Head of caudate nucleus (tissue), 42 donors: ENCODE results near the gene SLC12A8.
A peak's percentile ranks its signal among the peaks of the same experiment; 100 is the strongest.

ENCODE experiments used
- DNase-seq, 42 donors: peaks; one replicate each; pipeline versions ENCODE4 v3.0.0 to v3.0.0-alpha.2; 2020 to 2021; ENCODE audit warnings: mixed read lengths in 7 of 42
- intact Hi-C: fragments of 100-400 bp; cut with DNase I; formaldehyde crosslinking; loops from one replicate; pipeline ENCODE4 v1.15.0; 2022

Gene SLC12A8

DNA sequence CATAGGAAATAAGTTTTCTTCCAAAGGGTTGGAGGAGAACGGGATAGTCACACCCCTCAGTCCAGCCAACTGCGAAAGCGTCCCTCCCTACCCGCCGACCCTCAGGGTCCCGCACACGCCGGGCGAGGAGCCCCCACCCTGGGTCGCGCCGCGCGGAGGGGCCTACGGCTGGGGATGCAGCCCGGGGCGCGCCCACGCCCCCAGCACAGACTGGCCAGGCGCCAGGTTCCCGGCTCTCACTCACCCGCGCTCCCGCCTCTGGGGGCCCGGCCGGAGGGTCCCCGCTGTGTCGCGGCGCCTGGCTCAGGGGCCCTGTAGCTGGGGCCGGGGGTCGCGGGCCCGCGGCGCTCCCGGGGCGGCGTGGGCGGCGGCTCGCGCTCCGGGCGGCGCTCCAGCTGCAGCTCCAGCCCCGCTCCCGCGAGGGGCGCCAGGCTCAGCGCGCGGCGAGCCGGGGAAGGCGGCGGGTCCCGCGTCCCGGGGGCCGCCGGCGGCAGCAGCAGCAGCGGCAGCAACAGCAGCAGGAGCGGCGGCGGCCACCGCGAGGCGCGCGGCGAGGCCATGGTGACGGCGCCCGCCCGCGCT, 157.1 kb downstream of the SLC12A8 start:
- intact Hi-C loops = loop anchor here (5.0 to 10.0 kb wide), 2 partner anchors 58 to 69 kb away; no protein-coding TSS in a partner anchor
- peak in 11 of 42 donors; percentile 15 to 58 (median 38) for DNase-seq

DNA sequence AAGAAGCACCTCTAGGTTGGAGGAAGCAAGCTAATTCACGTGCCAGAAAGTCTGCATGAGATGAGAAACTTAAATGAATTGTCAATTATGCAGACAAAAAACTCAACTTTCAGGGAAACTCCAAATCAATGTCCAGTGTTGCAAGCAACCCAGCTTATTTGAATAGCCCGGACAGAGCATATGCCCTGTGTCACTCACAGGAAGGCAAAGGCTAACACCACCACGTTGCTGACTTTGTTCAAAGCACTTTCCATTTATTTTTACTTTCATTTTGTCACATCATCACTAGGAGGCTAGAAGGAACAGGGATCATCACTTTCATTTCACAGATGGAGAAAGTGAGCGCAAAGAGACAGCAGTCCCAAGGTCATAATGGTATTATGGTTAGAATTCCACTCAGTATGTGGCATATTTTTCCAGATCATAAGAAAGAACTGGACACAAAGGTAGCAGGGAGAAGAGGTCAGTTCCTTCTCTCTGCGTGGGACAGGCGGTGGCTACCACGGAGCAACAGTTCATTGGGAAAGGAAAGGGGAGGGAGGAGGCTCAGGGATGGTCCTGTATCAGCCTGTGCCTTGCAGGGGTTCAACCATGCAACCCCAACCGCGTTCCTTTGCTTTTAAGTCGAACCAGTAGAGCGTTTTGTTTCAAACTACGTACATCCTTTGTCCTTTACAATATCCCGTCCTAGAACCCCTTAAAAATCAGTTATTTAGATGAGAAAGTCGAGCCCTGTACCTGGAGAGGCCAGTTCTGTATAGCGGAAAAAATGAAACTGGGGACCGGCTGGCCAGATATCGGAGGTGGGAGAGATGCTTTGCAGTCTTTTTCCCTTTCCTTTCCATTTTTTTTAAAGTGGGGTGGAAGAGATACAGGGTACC, 157.9 kb downstream of the SLC12A8 start:
- intact Hi-C loops = loop anchor here (5.0 to 10.0 kb wide), 2 partner anchors 57 to 70 kb away; no protein-coding TSS in a partner anchor
- peak in 15 of 42 donors; percentile 20 to 61 (median 35) for DNase-seq

DNA sequence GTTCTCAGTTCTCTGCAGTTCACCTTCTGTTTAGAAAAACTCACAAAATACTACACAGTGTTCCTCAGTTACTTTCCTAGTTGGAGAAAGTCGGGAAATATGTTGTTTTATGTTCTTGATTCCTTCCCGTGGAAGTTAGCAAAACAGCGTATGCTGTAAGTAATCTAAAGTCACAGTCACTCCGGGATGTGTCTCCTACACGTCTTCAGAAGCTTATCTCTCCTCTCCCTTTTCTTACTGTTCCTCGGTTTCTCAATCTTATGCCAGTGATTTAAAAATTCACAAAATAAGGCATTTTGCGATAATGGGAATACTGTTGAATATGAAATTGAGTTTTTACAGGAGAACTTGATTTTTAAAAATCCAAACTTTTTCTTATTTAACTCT, 158.5 kb downstream of the SLC12A8 start:
- intact Hi-C loops = loop anchor here (10.0 kb wide), 1 partner anchor 71 kb away; no protein-coding TSS in a partner anchor
- no peak for DNase-seq

DNA sequence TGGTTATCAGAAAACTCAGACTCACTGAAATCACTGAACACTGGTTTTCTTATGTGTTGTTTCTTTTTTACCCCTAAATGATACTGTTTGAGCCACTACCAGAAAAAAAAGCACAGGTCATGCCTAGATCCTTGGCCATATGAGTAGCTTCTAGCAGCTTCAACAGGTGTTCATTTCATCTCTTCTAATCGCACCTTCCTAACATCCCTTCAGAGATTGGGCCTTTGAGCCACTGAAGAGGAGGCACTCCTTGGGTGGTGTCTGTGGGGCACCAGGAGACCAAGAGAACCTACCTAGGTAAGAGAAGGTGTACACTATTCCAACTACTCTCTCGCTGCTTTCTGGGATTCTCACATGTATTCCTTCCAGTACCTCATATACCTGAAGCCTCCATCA, 159.2 kb downstream of the SLC12A8 start:
- intact Hi-C loops = loop anchor here (10.0 kb wide), 1 partner anchor 71 kb away; no protein-coding TSS in a partner anchor
- no peak for DNase-seq

DNA sequence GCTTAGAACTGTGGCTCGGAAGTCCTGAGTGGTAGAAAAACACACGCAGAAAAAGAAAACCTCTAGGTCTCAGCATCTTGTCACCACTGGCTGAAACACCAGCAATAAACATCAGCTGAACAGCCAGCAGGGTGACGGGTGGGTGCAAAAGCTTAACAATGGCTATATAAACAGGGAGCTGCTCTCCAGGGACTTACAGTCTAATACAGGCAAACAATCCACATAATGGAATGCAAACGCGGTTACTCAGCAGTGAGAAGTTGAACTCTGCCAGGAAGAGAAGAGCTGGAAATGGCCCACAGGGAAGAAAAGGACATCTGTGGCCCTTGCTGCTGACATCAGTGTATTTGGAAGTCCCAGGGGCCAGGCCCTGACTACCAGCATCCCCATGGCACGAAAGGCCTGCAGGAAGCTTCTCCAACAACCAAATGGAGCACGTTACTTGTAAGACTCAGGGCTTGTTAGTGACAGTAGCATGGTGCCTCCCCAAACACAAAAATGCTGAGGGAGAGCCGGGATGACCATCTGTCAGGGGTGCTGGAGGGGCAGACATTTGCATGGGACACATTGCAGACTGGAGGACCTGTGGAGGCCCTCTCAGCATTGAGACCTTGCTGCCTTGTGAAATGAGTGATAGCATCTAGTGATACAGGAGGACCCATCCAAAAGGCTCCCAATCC, 159.8 kb downstream of the SLC12A8 start:
- intact Hi-C loops = loop anchor here (10.0 kb wide), 1 partner anchor 72 kb away; no protein-coding TSS in a partner anchor
- peak in 19 of 42 donors; percentile 17 to 77 (median 41) for DNase-seq

DNA sequence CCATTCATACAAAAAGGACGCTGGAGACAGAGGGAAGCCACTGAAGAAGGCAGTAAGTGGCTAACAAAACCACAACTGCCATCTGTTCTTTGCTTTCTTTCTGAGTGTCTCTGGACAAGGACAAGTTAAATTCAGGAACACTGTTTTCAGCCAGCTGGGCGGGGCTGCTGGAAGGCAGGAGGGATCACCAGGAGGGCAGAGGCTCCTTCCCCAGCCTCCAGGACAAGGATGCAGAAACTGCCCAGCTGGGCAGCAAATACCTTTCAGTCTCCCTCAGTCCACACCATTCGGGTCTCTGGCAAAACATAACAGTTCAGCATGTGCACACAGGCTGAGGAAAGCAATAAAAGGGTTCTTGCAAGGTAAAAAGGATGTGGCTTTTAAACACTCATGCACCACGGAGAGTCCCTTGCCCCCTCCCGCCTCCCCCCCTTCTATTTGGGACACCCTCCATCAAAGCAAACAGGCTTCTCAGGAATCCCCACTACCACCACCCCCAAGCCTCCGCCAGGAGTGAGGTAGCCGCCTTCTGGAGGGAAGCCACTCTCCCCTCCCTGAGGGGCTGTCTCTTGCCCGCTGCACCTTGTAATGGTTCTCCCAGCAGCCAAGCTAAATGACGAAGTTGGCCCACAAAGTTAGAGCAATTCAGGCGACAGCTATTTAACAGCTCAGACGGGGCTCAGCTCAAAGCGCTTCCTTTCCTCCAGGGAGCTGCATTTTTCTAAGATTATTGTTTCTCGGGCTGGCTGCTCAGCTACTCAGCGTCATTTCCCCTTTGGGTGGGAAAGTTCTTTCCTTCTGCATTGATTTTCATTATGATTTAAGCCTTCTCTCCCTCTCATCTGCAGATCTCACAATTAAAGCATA, 160.6 kb downstream of the SLC12A8 start:
- intact Hi-C loops = loop anchor here (10.0 kb wide), 1 partner anchor 73 kb away; no protein-coding TSS in a partner anchor

DNA sequence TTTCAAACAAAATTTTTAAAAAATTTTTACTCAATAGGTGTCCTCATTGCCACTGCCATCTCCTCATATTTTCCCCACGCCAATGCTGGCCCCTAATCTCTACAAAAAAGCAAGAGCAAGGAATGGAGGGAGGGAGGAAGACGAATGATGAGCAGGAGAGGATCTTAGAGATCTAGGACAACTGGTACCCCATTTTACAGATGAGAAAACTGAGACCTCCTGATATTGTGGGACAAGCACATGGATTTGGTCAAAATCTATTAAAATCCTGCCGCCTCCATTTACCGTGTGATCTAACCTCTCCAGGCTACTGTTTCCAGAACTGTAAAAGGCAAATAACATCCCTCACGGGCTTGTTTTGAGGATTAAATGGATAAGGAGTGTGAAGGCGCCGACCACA, 161.3 kb downstream of the SLC12A8 start:
- intact Hi-C loops = loop anchor here (10.0 kb wide), 1 partner anchor 74 kb away; no protein-coding TSS in a partner anchor
- no peak for DNase-seq

More for the DNA sequence above, 160.6 kb downstream of the SLC12A8 start:
- peak in 15 of 42 donors; percentile 11 to 64 (median 21) for DNase-seq

DNA sequence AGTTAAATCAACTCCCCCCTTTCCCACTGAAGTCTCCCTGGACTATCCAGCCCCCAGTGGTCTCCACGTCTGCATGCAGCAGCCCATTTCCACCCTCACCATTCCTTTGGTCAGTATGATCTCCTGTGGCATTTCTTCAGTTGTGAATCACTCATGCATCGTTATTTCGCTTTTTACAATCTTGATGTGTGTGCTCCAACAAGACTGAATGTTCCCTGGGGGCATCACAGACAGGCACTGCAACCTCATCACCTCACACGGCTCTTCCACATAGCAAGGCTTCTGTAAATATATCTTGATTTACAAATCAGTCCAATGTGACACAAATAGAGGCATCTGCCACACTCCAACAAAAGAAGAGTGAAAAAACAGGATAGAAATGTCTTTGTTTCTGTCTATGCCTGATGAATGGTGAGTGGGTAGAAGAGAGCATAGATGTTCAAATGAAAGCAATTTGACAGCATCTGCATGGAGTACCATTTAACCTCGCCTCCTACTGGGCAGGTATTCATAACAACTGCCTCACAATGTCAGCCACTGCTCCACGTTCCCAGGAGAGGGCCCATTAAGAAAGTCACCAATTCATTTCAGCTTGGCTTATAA, 162.0 kb downstream of the SLC12A8 start:
- peak in 2 of 42 donors; percentile 37 to 47 for DNase-seq
- intact Hi-C loops = loop anchor here (10.0 kb wide), 1 partner anchor 74 kb away; no protein-coding TSS in a partner anchor

DNA sequence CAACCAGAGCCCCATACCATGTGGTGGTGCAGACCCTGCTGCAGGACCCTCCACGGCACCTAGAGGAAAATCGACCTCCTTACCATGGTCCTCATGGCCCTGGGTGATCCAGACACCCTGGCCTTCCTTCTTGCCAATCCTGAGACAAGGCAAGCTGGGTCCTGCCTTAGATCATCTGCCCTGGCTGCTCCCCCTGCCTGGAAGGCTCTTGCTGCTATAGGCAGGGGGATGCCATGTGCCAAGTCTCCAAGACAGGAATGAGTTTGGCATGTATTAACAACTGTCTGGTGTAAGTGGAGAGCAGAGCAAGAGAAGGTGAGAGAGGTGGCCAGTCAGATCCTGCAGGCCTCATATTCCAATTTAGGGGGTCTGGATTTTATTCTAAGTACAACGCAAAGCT, 164.3 kb downstream of the SLC12A8 start:
- intact Hi-C loops = no loop called here

DNA sequence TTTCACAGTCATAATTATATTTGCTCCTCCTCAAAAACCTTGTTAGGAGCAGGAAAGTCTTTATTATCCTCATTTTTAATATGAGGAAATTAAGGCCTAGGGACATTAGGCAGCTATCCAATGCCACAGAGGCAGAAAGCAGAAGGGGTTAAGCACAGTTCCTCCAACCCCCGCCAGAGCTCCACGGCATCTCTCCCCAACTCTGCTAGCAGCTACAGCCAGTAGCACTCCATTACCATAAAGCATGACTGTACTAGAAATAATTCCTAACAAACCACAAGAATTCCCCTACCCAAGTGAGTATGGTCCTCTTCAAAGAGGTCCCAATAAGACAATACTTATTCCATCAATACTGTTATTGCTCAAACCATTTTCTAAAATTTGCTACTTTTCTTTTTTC, 166.6 kb downstream of the SLC12A8 start:
- no peak for DNase-seq
- intact Hi-C loops = no loop called here

More for the DNA sequence above, 164.3 kb downstream of the SLC12A8 start:
- peak in 1 of 42 donors; percentile 26 for DNase-seq

DNA sequence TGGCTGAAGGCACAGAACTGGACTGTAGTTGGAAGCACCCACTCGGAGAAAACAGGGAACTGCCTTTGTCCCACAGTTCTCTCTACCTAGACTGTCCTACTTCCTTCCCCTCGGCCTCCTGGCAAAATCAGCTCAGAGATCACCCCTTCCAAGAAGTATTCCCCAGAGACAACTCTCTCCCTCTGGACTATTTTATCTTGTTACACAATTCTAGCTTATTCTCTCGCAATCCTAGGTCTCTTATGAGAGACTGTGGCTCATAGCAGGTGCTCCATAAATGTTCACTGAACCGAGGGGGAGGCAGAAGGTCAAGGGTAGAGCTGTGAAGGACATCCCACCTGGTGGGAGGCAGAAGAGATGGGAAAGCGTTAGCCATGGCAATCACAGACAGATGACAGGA, 167.4 kb downstream of the SLC12A8 start:
- intact Hi-C loops = no loop called here
- no peak for DNase-seq

DNA sequence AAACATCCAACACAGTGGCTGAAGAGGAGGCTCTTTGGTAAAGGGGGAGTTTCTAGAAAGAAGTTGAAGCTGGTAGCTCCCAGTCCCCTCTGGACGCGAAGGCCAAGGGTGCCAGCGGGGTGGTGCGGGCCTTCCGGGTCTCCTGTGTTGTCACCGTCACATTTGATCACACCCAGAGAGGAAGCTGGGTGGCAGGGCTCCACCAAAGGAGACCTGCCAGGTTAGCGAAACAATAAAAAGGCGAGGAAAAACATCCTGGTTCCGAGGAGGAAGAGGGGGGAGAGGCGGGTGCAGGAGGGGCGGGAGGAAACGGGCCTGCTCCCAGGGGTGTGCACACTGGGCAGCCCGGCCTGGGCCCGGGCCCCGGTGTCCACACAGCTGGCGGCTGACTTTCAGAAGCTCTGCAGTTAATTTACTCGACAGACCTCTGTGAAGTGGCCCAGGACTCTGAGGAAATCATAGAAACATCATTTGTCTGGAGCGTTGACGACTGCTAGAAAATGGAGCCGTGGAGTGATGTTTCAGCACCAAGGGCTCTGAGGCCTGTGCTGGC, 168.9 kb downstream of the SLC12A8 start:
- no peak for DNase-seq
- intact Hi-C loops = no loop called here

DNA sequence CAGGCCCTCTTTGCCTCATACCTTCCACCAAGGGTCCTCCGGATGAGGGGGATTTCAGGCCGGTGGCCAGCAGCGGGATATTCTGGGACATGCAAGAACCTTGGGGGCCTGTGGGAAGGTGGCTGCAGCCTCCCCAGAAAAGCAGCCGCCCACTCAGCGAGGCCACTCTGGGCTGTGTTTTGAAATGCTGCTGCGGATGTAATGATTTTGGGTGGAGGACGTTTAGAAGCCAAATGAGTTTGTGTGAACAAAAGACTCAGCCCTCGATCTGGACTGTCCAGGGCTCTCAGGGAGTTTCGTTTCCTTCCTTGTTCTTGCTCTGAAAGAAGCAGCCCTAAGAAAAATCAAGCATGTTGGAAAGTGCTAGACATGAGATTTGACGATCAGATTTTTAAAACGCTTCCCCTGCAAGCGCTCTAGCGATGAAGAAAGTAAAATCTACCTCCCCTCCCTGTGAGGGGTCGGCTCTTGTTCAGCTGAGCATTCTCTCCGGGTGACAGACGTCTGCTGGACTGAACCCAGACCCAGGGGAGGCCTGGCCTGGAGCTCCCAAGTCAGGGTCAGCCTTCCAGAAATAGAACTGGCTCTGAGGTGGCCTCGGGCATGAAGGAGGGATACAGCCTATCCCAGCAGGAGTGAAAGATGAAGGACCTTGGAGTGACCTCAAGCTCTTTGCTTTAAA, 169.7 kb downstream of the SLC12A8 start:
- intact Hi-C loops = no loop called here
- DNase-seq = no peak

DNA sequence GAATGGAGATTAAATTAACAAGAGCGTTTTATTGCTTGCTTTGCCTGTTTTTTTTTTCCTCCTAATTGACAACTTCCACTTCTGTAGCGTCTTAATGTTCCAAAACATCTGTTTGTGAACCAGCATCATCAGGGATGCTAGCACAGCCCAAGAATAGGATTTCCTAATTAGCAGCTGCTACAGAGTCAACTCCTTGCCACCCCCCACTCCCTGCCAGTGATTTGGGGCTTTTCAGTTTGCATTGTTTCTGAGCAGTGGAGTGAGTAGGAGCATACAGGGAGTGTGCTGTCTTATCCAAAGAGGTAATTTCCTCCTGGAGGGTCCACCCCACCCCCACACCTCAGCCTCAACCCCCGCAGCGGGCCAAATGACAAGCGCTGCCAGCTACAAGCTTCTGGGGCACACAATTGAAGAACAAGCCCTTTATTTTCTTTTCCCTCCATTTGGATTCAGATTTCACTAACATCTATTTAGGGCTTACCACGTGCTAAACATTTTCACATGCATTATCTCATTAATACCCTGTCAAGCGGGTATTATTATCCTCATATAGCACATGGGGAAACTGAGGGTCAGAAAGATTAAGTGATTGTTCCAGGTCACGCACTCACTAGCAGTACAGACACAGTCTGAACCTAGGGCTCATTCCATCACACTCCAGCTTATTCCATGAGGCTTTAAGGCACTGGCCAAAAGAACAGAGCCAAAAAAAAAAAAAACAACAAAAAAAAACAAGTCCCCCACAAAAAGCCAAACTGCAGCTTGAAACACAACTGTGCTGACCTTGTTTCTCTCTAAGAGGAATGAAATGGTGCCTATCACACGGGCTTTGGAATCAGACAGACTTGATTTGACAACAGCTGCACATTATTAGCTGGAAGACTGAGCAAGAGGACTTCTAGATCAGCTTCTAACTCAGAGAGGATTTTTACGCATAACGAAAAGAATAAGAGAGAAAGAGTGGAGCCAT, 173.1 kb downstream of the SLC12A8 start:
- peak in 15 of 42 donors; percentile 4 to 64 (median 35) for DNase-seq

DNA sequence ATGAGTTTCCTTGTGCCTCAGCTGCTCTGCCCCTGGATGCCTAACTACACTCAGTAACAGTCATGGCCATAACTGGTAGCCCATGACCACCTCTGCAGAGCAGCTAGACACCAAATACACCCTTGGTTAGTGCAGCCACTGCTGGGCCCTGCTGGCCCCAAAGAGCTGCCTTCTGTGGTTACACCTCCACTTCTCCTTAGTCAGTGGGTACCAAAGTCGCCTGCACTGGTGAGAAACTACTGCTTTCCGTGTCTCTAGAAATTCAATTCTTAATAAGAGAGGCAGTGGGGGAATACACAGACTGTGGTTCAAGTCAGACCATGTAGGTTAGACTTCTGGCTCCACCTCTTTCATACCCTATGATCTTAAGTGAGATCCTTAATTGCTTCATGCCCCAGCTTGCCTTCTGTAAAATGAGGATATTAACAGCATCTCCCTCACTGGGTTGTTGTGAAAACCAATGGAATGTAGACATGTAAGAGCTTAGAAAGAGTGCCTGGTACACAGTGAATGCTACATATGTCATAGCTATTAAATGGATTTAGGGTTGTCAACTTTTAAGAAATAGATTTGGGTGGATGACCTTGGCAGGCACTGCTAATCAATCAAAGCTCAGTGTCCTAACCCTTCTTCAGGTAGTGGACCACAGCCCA, 174.9 kb downstream of the SLC12A8 start:
- intact Hi-C loops = no loop called here
- DNase-seq = no peak

More for the DNA sequence above, 173.1 kb downstream of the SLC12A8 start:
- intact Hi-C loops = no loop called here
